ENCODE data around the gene TRPC3. TPM values are rescaled to one million over a fixed set of nuclear protein-coding genes. Genes with fewer than 3 reads are reported as not detected.

The TRPC3 gene
- total RNA-seq, 1 experiment from 2014 or later: 0.25 TPM

GRCh38 chr4:121863799-121864198 lies 88.1 kb downstream of the TRPC3 start:
- H4K20me1 ChIP-seq (ENCODE audit: insufficient read depth): no peaks in the 10 kb centered on the region
- BruUV-seq (replicated peaks): no TSS peak
- ChIA-PET POLR2A (no interaction called here), CTCF (no interaction called here), RAD21 (ENCODE audit: low non-redundant PET in 1 of 2, low total read pairs in 2 of 2, uncharacterized antibody in 2 of 2, unreplicated experiment in 2 of 2) (no interaction called here)
- no peak overlapping the region for H3K9ac ChIP-seq (ENCODE audit: low read length)
- H3K27me3 ChIP-seq (ENCODE audit: insufficient read depth, low read length): no peaks in the 10 kb centered on the region
- H3K9me2 ChIP-seq (ENCODE audit: insufficient read depth): no peaks in the 10 kb centered on the region
- no peak; the same call in 1 of the 2 replicates for ATAC-seq
- peaks cover 7% of the 10 kb centered on the region; the same call in 1 of the 2 replicates for H3K79me2 ChIP-seq (ENCODE audit: insufficient read depth, low read length)
- no peak overlapping the region for H3K4me3 ChIP-seq (replicated peaks in 1 of 2; ENCODE audit: low read depth in 1 of 2, low read length in 2 of 2)
- H3K4me2 ChIP-seq (ENCODE audit: low read length): no peak overlapping the region
- no peaks in the 10 kb centered on the region for H3K9me3 ChIP-seq (ENCODE audit: control insufficient read depth in 1 of 2, insufficient read depth in 1 of 2, low read depth in 1 of 2, low read length in 2 of 2)
- H3K36me3 ChIP-seq (ENCODE audit: control insufficient read depth in 1 of 2, insufficient read depth in 2 of 2, low read length in 2 of 2): peaks cover 23 to 26% of the 10 kb centered on the region in 2 experiments
- intact Hi-C loops (cut with micrococcal nuclease): no loop called here
- DNase-seq (ENCODE audit: low read depth, low spot score): no peak
- peaks cover 0 to under 1% of the 10 kb centered on the region in 2 experiments; a peak in 1 of 4 replicates for H3K4me1 ChIP-seq (ENCODE audit: control insufficient read depth in 1 of 2, insufficient read depth in 2 of 2, low read length in 2 of 2)
- no peak overlapping the region for H2AFZ ChIP-seq (ENCODE audit: low read depth, low read length, poor library complexity, severe bottlenecking)
- TF ChIP-seq JUND (IDR thresholded peaks at IDR 0.05) (no peak), RAD21 (IDR thresholded peaks at IDR 0.05; ENCODE audit: low read depth) (no peak), CEBPB (IDR thresholded peaks at IDR 0.05; ENCODE audit: low read depth) (no peak), REST (IDR thresholded peaks at IDR 0.05; ENCODE audit: low read depth) (no peak), SIN3A (IDR thresholded peaks at IDR 0.05; ENCODE audit: low read depth) (no peak), ZNF274 (IDR thresholded peaks at IDR 0.05; ENCODE audit: low read depth, low read length) (no peak), SRF (IDR thresholded peaks at IDR 0.05; ENCODE audit: low read depth) (no peak), ATF3 (IDR thresholded peaks at IDR 0.05) (no peak), MAX (IDR thresholded peaks at IDR 0.05) (no peak), CTCF (IDR thresholded peaks at IDR 0.05 in 2 of 3, conservative IDR thresholded peaks at IDR 0.05 in 1 of 3; ENCODE audit: borderline replicate concordance in 1 of 3, insufficient read depth in 1 of 3, low read depth in 2 of 3, low read length in 2 of 3) (no peak)
- no peak overlapping the region for H3K27ac ChIP-seq (ENCODE audit: low read depth, low read length)

All from HCT116 (cell line).